Measurements from ENCODE around the gene RASL12. TPM values are rescaled to one million over a fixed set of nuclear protein-coding genes. Genes with fewer than 3 reads are reported as not detected.

RASL12 gene
- total RNA-seq, 2 donors from 2014 or later = 27.2 TPM

DNA sequence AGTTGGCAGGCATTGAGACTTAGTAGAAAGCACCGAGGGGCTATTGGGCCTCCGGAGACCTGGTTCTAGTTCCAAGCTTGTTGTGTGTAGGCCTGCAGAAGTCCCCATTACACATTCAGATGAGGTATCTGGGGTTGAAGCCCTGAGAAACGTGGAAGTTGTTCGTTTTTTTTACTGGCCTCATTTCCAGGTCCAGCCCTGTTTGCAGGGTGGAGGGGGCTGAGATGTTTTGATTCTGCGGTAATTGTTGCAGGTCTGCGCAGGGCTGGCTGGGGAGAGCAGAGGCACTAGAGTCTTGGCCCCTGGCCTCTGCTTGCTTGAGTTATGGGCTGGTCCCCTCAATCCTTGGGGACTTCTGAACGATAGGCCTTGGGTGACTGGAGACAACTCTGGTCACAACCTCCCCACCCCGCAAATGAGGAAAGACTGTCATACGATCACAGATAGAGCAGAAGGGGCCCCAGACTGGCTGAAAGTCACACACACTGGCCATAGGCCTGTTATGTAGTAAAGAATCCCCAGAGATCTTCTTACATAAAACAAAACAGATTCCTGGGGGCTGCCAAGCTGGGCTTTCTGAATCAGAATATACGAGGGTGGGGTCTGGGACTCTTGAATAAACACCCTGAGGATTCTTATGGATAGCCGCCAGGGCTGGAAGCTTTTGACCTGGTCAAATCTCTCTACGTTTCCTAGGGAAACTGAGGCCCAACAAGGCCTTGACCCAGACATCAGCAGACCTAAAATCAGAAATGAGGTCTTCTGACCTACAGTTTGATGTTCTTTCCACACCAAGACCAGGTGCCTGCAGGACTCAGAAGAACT lies 24.4 kb upstream of the RASL12 start:
- Mint-ChIP-seq H3K27me3 (ENCODE audit: insufficient read depth) (no peaks in the 10 kb centered on the region), H3K27ac (no peak overlapping the region), H3K9me3 (no peaks in the 10 kb centered on the region), H3K36me3 (ENCODE audit: low read depth) (no peaks in the 10 kb centered on the region), H3K4me1 (peaks cover 24% of the 10 kb centered on the region), H3K4me3 (no peak overlapping the region)
- H3K9me3 ChIP-seq (ENCODE audit: control insufficient read depth, low read length) = no peaks in the 10 kb centered on the region
- H3K4me1 ChIP-seq (ENCODE audit: control insufficient read depth, insufficient read depth, low read length) = peaks cover 18% of the 10 kb centered on the region
- 86 to 91% methylated on average over 10 to 12 of the region's 12 CpGs for WGBS, 2 experiments (ENCODE audit: insufficient coverage in 1 of 2, insufficient read length in 1 of 2)
- H3K9ac ChIP-seq (ENCODE audit: extremely low read depth, low read length, poor library complexity, severe bottlenecking) = no peak overlapping the region
- no peak overlapping the region for H3K27ac ChIP-seq (ENCODE audit: low read depth, low read length)
- no peaks in the 10 kb centered on the region for H3K27me3 ChIP-seq (ENCODE audit: control insufficient read depth, insufficient read depth, low read length, poor library complexity, severe bottlenecking)
- DNase-seq = peak; percentile 31
- no peak overlapping the region for H3K4me3 ChIP-seq (ENCODE audit: low read length)
- TF ChIP-seq, protein P1, sequence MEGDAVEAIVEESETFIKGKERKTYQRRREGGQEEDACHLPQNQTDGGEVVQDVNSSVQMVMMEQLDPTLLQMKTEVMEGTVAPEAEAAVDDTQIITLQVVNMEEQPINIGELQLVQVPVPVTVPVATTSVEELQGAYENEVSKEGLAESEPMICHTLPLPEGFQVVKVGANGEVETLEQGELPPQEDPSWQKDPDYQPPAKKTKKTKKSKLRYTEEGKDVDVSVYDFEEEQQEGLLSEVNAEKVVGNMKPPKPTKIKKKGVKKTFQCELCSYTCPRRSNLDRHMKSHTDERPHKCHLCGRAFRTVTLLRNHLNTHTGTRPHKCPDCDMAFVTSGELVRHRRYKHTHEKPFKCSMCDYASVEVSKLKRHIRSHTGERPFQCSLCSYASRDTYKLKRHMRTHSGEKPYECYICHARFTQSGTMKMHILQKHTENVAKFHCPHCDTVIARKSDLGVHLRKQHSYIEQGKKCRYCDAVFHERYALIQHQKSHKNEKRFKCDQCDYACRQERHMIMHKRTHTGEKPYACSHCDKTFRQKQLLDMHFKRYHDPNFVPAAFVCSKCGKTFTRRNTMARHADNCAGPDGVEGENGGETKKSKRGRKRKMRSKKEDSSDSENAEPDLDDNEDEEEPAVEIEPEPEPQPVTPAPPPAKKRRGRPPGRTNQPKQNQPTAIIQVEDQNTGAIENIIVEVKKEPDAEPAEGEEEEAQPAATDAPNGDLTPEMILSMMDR (conservative IDR thresholded peaks at IDR 0.05) = no peak
- H3K36me3 ChIP-seq (ENCODE audit: control insufficient read depth, insufficient read depth, low read length) = no peaks in the 10 kb centered on the region

DNA sequence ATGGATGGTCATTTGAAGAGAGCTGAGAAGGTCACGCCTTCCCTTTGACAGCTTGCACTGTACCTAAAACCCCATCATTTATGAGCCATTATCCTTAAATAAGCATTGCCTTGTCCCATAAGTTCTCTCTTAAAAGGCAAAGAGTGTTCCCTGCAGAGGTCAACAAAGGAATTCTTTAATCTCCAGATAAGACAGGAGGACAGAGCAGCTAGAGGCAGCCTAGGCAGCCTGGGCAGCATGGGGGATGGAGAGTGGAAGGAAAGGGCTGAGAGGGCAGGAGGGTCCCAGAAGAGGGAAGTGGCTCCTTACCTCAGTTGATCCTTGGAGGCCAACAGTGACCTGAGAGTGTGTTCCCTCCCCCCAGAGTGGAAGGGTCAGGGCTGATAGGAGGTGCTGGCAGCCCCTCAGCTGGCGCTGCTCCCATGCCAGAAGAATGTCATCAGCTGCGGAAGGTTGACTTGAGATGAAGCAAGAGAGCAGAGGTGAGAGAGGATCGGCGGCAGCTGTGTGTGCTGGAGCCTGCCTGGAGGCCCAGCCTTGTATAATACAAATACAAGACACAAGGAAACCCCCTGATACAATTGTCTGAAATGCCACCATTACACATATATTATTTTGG lies 21.5 kb upstream of the RASL12 start:
- Mint-ChIP-seq H3K36me3 (ENCODE audit: low read depth) (no peaks in the 10 kb centered on the region), H3K27ac (peak overlapping the region; percentile 64), H3K27me3 (ENCODE audit: insufficient read depth) (peaks cover 18% of the 10 kb centered on the region), H3K4me1 (peaks cover 46% of the 10 kb centered on the region), H3K9me3 (no peaks in the 10 kb centered on the region), H3K4me3 (peak overlapping the region; percentile 26)
- no peak for DNase-seq
- no peaks in the 10 kb centered on the region for H3K9me3 ChIP-seq (ENCODE audit: control insufficient read depth, low read length)
- H3K27me3 ChIP-seq (ENCODE audit: control insufficient read depth, insufficient read depth, low read length, poor library complexity, severe bottlenecking) = no peaks in the 10 kb centered on the region
- H3K36me3 ChIP-seq (ENCODE audit: control insufficient read depth, insufficient read depth, low read length) = no peaks in the 10 kb centered on the region
- no peak overlapping the region for H3K9ac ChIP-seq (ENCODE audit: extremely low read depth, low read length, poor library complexity, severe bottlenecking)
- TF ChIP-seq, protein P1 (conservative IDR thresholded peaks at IDR 0.05) = no peak
- peak overlapping the region; percentile 12 for H3K4me3 ChIP-seq (ENCODE audit: low read length)
- peaks cover 25% of the 10 kb centered on the region for H3K4me1 ChIP-seq (ENCODE audit: control insufficient read depth, insufficient read depth, low read length)
- 79 to 83% methylated on average over 2 to 5 of the region's 5 CpGs for WGBS, 2 experiments (ENCODE audit: insufficient coverage in 1 of 2, insufficient read length in 1 of 2)
- no peak overlapping the region for H3K27ac ChIP-seq (ENCODE audit: low read depth, low read length)

DNA sequence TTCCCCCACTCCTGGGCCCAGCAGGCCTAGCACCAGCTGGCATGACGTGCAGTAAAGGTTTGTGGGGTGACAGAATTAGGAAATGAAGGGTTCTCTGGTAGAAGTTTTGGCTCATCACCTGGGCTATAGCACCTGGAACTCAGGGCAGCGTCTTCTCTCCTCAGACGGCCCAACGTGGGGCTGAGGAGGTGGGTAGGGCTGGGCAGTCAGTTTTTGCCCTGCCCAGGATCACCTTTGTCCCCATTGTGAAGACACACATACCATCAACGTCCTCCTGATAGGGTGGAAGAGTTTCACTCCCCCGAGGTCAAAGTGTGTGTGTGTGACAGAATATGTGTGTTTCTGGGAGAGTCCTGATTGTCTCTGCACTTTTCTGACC lies 20.8 kb upstream of the RASL12 start:
- Histone ChIP-seq H3K9ac (ENCODE audit: extremely low read depth, low read length, poor library complexity, severe bottlenecking) (no peak overlapping the region), H3K27me3 (ENCODE audit: control insufficient read depth, insufficient read depth, low read length, poor library complexity, severe bottlenecking) (no peaks in the 10 kb centered on the region)
- peak overlapping the region; percentile 52 for H3K27ac Mint-ChIP-seq

More for the DNA sequence above, 20.8 kb upstream of the RASL12 start:
- Histone ChIP-seq H3K36me3 (ENCODE audit: control insufficient read depth, insufficient read depth, low read length) (no peaks in the 10 kb centered on the region), H3K4me1 (ENCODE audit: control insufficient read depth, insufficient read depth, low read length) (peaks cover 31% of the 10 kb centered on the region), H3K4me3 (ENCODE audit: low read length) (peak overlapping the region; percentile 12), H3K27ac (ENCODE audit: low read depth, low read length) (no peak overlapping the region), H3K9me3 (ENCODE audit: control insufficient read depth, low read length) (no peaks in the 10 kb centered on the region)
- peaks cover 53% of the 10 kb centered on the region for H3K4me1 Mint-ChIP-seq
- DNase-seq = no peak
- no peaks in the 10 kb centered on the region for H3K36me3 Mint-ChIP-seq (ENCODE audit: low read depth)
- H3K9me3 Mint-ChIP-seq = no peaks in the 10 kb centered on the region
- 67 to 82% methylated on average over 1 to 6 of the region's 6 CpGs for WGBS, 2 experiments (ENCODE audit: insufficient coverage in 1 of 2, insufficient read length in 1 of 2)
- H3K4me3 Mint-ChIP-seq = peak overlapping the region; percentile 26
- TF ChIP-seq, protein P1 (conservative IDR thresholded peaks at IDR 0.05) = no peak
- H3K27me3 Mint-ChIP-seq (ENCODE audit: insufficient read depth) = peaks cover 19% of the 10 kb centered on the region

Measured in endodermal cell (in vitro differentiated cells).